DMS53 (cell line): ENCODE results near the gene CAPN8.

Source experiments
- DNase-seq: peaks from one replicate; lab custom pipeline; 2025; lab: John Stamatoyannopoulos, UW

Gene CAPN8

GRCh38 chr1:223702735-223703667, 37.5 kb upstream of the CAPN8 start:
- peak; percentile 88 for DNase-seq

- peak; percentile 54 for DNase-seq
These were observed 35.6 kb upstream of the CAPN8 start for GRCh38 chr1:223700942-223701637.

- DNase-seq: no peak
These were observed 35.0 kb upstream of the CAPN8 start for GRCh38 chr1:223700388-223700918.

GRCh38 chr1:223695941-223696340, 30.4 kb upstream of the CAPN8 start:
- no peak for DNase-seq

- DNase-seq: no peak
These were observed 29.6 kb upstream of the CAPN8 start for GRCh38 chr1:223695014-223695548.

- no peak for DNase-seq
These were observed 25.6 kb upstream of the CAPN8 start for GRCh38 chr1:223691121-223691520.

GRCh38 chr1:223684488-223684792, 18.9 kb upstream of the CAPN8 start:
- DNase-seq: no peak

- DNase-seq: peak; percentile 81
These were observed 18.3 kb upstream of the CAPN8 start for GRCh38 chr1:223683586-223684487.

- no peak for DNase-seq
These were observed 17.0 kb upstream of the CAPN8 start for GRCh38 chr1:223682502-223682901.

GRCh38 chr1:223680188-223680587, 14.7 kb upstream of the CAPN8 start:
- DNase-seq: no peak

- no peak for DNase-seq
These were observed 13.3 kb upstream of the CAPN8 start for GRCh38 chr1:223678841-223679240.

GRCh38 chr1:223674119-223674890, 8.8 kb upstream of the CAPN8 start:
- DNase-seq: no peak

- DNase-seq: peak; percentile 83
These were observed 5.1 kb upstream of the CAPN8 start for GRCh38 chr1:223670458-223671159.

GRCh38 chr1:223669003-223669795, 3.7 kb upstream of the CAPN8 start:
- DNase-seq: no peak

GRCh38 chr1:223667484-223668182, 2.1 kb upstream of the CAPN8 start:
- DNase-seq: peak; percentile 85

GRCh38 chr1:223664106-223664505, 1.4 kb downstream of the CAPN8 start:
- peak; percentile 29 for DNase-seq

GRCh38 chr1:223662943-223663342, 2.6 kb downstream of the CAPN8 start:
- peak; percentile 83 for DNase-seq

GRCh38 chr1:223659711-223660110, 5.8 kb downstream of the CAPN8 start:
- DNase-seq: peak; percentile 66

- no peak for DNase-seq
These were observed 7.5 kb downstream of the CAPN8 start for GRCh38 chr1:223657978-223658377.
